A172 (cell line): ENCODE results near the gene TBATA. TPM values are rescaled to one million over a fixed set of nuclear protein-coding genes. Genes with fewer than 3 reads are reported as not detected.
"Not testable (repeated sequence)": the region's sequence is repeated elsewhere in the genome, so short reads cannot be mapped to it uniquely, and the experiment has no call there.

ENCODE experiments used
- DNase-seq: peaks from one replicate; pipeline ENCODE4 v3.0.0-alpha.2; 2015; ENCODE audit warnings: low spot score
- total RNA-seq: library from RNA; depleted of rRNA; stranded (reverse); fragments of >200 nt; shearing (Covaris generic); gene quantifications from 2 replicates; pipeline ENCODE4 v1.2.3, GENCODE V29; 2014

TBATA gene
- total RNA-seq, 1 experiment from 2014 or later = not detected

GRCh38 chr10:70778267-70778924 lies 6.8 kb downstream of the TBATA start:
- no peak for DNase-seq

GRCh38 chr10:70777063-70777875 lies 7.9 kb downstream of the TBATA start:
- no peak for DNase-seq

- DNase-seq = no peak
These were observed 8.6 kb downstream of the TBATA start for GRCh38 chr10:70776455-70777005.

GRCh38 chr10:70775679-70776454 lies 9.3 kb downstream of the TBATA start:
- DNase-seq = no peak

- no peak for DNase-seq
These were observed 10.1 kb downstream of the TBATA start for GRCh38 chr10:70774810-70775678.

GRCh38 chr10:70773965-70774809 lies 11.0 kb downstream of the TBATA start:
- DNase-seq = no peak

GRCh38 chr10:70773461-70773860 lies 11.7 kb downstream of the TBATA start:
- DNase-seq = no peak

GRCh38 chr10:70772627-70773026 lies 12.6 kb downstream of the TBATA start:
- no peak for DNase-seq

GRCh38 chr10:70771311-70772194 lies 13.6 kb downstream of the TBATA start:
- no peak for DNase-seq

- DNase-seq = not testable (repeated sequence)
These were observed 14.7 kb downstream of the TBATA start for GRCh38 chr10:70770516-70770915.

GRCh38 chr10:70770001-70770400 lies 15.2 kb downstream of the TBATA start:
- no peak for DNase-seq

GRCh38 chr10:70769121-70769520 lies 16.1 kb downstream of the TBATA start:
- DNase-seq = no peak

- not testable (repeated sequence) for DNase-seq
These were observed 17.0 kb downstream of the TBATA start for GRCh38 chr10:70768026-70768685.

GRCh38 chr10:70765794-70766594 lies 19.2 kb downstream of the TBATA start:
- DNase-seq = no peak

- DNase-seq = no peak
These were observed 21.6 kb downstream of the TBATA start for GRCh38 chr10:70763567-70763966.

- no peak for DNase-seq
These were observed 22.6 kb downstream of the TBATA start for GRCh38 chr10:70762441-70763175.

GRCh38 chr10:70761727-70762350 lies 23.3 kb downstream of the TBATA start:
- DNase-seq = no peak
